Activated B cell treated with CpG ODN at 0.5 μM for 24 hours (primary cell): ENCODE measurements around the gene SLC44A1. TPM values are rescaled to one million over a fixed set of nuclear protein-coding genes. Genes with fewer than 3 reads are reported as not detected.
"Not testable (repeated sequence)": the region's sequence is repeated elsewhere in the genome, so short reads cannot be mapped to it uniquely, and the experiment has no call there.

Experiments used
- ATAC-seq: fragments of 200-7000 bp; cut with Tn5 transposase; one replicate; pipeline ENCODE4 v1.10.0; 2021; ENCODE audit warnings: low read depth, mild to moderate bottlenecking, moderate library complexity
- CTCF ChIA-PET: fragments of 350-600 bp; sonication (Branson Sonifier 250); formaldehyde crosslinking; loops from one replicate; lab custom pipeline; 2021; ENCODE audit warnings: antibody characterized with exemption; lab: Charles Lee
- POLR2A ChIA-PET: fragments of 350-600 bp; sonication (Branson Sonifier 250); formaldehyde crosslinking; loops from one replicate; lab custom pipeline; 2021; ENCODE audit warnings: antibody characterized with exemption; lab: Charles Lee
- DNase-seq: peaks from one replicate; pipeline ENCODE4 v3.0.0; 2022
- H3K27ac Mint-ChIP-seq: one replicate; pipeline ENCODE4 v1.8.0; 2020; ENCODE audit warnings: mixed read lengths
- H3K27me3 Mint-ChIP-seq: one replicate; pipeline ENCODE4 v1.8.0; 2021; ENCODE audit warnings: mixed read lengths
- H3K36me3 Mint-ChIP-seq: one replicate; pipeline ENCODE4 v1.8.0; 2021; ENCODE audit warnings: low read depth, mixed read lengths
- H3K4me1 Mint-ChIP-seq: one replicate; pipeline ENCODE4 v1.8.0; 2021; ENCODE audit warnings: mixed read lengths
- H3K4me3 Mint-ChIP-seq: one replicate; pipeline ENCODE4 v1.8.0; 2020; ENCODE audit warnings: mild to moderate bottlenecking, mixed read lengths
- H3K9me3 Mint-ChIP-seq: one replicate; pipeline ENCODE4 v1.8.0; 2020; ENCODE audit warnings: mixed read lengths
- CTCF ChIP-seq: fragments of 200-600 bp; IDR thresholded peaks from one replicate; pipeline ENCODE4 v1.8.0; 2022; ENCODE audit warnings: antibody characterized with exemption, mild to moderate bottlenecking
- intact Hi-C: fragments of 100-400 bp; cut with micrococcal nuclease; formaldehyde crosslinking; loops from one replicate; pipeline ENCODE4 v1.15.1; 2024
- total RNA-seq: library from RNA; stranded (reverse); gene quantifications from 2 replicates; pipeline ENCODE4 v1.2.3, GENCODE V29; 2022

Gene SLC44A1
- total RNA-seq, 1 donor from 2014 or later: 10.1 TPM

- ChIA-PET POLR2A (no interaction called here), CTCF (no interaction called here)
- Mint-ChIP-seq H3K27me3 (no peaks in the 10 kb centered on the region), H3K4me1 (peaks cover 9% of the 10 kb centered on the region), H3K4me3 (no peak overlapping the region), H3K9me3 (peaks cover 3% of the 10 kb centered on the region), H3K36me3 (no peaks in the 10 kb centered on the region), H3K27ac (no peak overlapping the region)
- DNase-seq: no peak
- no peak for TF ChIP-seq CTCF
- no peak for ATAC-seq
- intact Hi-C loops: no loop called here
Measured at GRCh38 chr9:105264380-105264779, 19.9 kb downstream of the SLC44A1 start.

- H3K36me3 Mint-ChIP-seq, H3K4me1 Mint-ChIP-seq, ATAC-seq, POLR2A ChIA-PET, H3K27ac Mint-ChIP-seq, DNase-seq, intact Hi-C loops, H3K4me3 Mint-ChIP-seq, H3K27me3 Mint-ChIP-seq, H3K9me3 Mint-ChIP-seq, CTCF ChIA-PET: not testable (repeated sequence)
Measured at GRCh38 chr9:105268254-105268653, 23.8 kb downstream of the SLC44A1 start.

DNA sequence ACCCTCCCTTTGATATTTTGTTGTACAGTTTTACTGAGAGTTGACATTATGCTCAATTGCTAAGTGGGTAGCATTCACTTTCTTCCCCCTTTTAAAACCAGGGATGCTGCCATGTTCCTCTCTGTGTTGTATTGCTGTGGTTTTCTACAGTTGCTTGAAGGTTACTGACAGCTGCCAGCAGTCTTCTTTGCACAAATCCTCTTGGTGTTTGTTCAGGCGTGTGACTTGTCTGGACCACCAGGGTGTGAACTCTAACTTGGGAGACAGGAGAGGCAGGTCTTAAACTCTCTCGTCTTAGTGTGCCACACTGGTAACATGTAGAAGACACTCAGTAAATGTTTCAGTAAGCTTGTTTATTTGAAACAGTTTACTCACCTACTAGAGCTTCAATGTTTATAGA is 25.1 kb downstream of the SLC44A1 start:
- Mint-ChIP-seq H3K27me3 (no peaks in the 10 kb centered on the region), H3K4me3 (no peak overlapping the region), H3K9me3 (peaks cover 3% of the 10 kb centered on the region), H3K36me3 (no peaks in the 10 kb centered on the region), H3K27ac (no peak overlapping the region), H3K4me1 (no peaks in the 10 kb centered on the region)
- CTCF ChIA-PET: no interaction called here
- no peak for ATAC-seq
- no peak for TF ChIP-seq CTCF
- intact Hi-C loops: no loop called here
- DNase-seq: no peak
- POLR2A ChIA-PET: no interaction called here

DNA sequence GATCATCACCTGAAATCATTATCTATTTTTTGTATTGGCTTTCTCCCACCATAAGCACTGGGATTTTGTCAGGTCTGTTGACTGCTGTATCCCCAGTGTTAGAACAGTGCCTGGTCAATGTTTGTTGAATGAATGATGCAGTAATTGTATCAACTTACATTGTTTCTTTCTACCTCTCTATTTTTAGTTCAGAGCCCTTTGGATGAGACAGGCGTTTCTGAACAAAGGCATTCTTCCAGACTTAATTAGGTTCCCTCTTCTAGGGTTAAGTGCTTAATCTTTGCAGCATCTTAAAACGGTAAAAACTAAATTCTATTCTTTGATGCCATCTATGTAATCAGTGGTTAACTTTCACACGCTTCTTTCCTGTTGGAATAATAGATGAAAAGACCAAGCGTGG is 26.3 kb downstream of the SLC44A1 start:
- ATAC-seq (no peak), DNase-seq (no peak)
- H3K4me3 Mint-ChIP-seq: no peak overlapping the region
- POLR2A ChIA-PET: no interaction called here
- no peaks in the 10 kb centered on the region for H3K4me1 Mint-ChIP-seq
- H3K27ac Mint-ChIP-seq: no peak overlapping the region
- no peaks in the 10 kb centered on the region for H3K27me3 Mint-ChIP-seq
- TF ChIP-seq CTCF: no peak
- H3K9me3 Mint-ChIP-seq: peaks cover 3% of the 10 kb centered on the region
- CTCF ChIA-PET: no interaction called here
- intact Hi-C loops: no loop called here
- no peaks in the 10 kb centered on the region for H3K36me3 Mint-ChIP-seq

DNA sequence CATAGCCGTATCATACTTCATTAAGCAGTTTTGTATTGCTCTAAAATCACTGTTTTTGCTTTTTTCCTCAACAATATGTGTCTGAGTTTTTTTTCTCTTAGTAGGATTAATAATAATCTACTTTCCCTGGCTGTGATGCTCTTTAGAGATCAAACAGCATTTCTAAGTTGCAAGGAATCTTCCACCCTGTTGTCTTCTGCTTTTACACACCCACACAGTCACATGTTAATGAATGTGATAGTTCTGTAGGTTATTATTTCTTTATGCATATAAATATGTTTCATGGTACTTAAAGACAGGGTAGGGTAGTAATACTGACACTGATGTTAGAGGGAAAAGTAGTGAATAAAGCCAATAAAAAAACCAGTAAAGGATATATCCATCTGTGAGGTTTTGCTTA is 29.3 kb downstream of the SLC44A1 start:
- Mint-ChIP-seq H3K27ac (no peak overlapping the region), H3K9me3 (no peaks in the 10 kb centered on the region), H3K36me3 (no peaks in the 10 kb centered on the region), H3K4me3 (no peak overlapping the region), H3K4me1 (no peaks in the 10 kb centered on the region), H3K27me3 (no peaks in the 10 kb centered on the region)
- ChIA-PET POLR2A (no interaction called here), CTCF (no interaction called here)
- intact Hi-C loops: no loop called here
- no peak for TF ChIP-seq CTCF
- ATAC-seq (no peak), DNase-seq (no peak)

DNA sequence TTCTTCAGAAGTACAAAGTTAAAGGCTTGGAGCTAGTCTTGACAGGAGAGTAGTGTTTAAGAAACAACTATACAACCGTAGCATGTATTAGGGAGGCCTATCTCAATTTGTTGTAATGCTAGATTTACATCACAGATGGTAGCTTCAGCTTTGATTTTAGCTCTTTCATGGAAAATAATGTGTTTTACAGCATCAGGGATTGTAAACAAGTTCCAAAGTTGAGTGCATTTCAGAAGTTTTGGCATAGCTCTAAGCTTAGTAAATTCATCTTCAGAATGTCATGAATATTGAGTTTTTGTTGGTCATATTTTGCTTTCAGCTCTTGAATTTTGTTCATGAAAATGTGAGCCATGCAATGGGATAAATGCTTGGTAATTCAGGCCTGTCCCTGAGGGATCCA is 30.7 kb downstream of the SLC44A1 start:
- Mint-ChIP-seq H3K27me3 (no peaks in the 10 kb centered on the region), H3K27ac (no peak overlapping the region), H3K4me3 (no peak overlapping the region), H3K9me3 (no peaks in the 10 kb centered on the region), H3K4me1 (no peaks in the 10 kb centered on the region), H3K36me3 (no peaks in the 10 kb centered on the region)
- POLR2A ChIA-PET: no interaction called here
- TF ChIP-seq CTCF: no peak
- intact Hi-C loops: no loop called here
- CTCF ChIA-PET: no interaction called here
- ATAC-seq (no peak), DNase-seq (no peak)
